Skeletal muscle satellite cell (primary cell): Measurements from ENCODE around the gene MSANTD7. TPM values are rescaled to one million over a fixed set of nuclear protein-coding genes. Genes with fewer than 3 reads are reported as not detected.
"Not testable (repeated sequence)": the region's sequence is repeated elsewhere in the genome, so short reads cannot be mapped to it uniquely, and the experiment has no call there.

ENCODE experiments used
- H3K27me3 ChIP-seq: 2 replicates; pipeline ENCODE4 v1.7.0; 2013; ENCODE audit warnings: low read length; ENCODE audit not compliant: control insufficient read depth, insufficient read depth
- H3K36me3 ChIP-seq: 2 replicates; pipeline ENCODE4 v1.7.0; 2013; ENCODE audit warnings: mild to moderate bottlenecking, control low read depth, low read length; ENCODE audit not compliant: insufficient read depth
- H3K4me1 ChIP-seq: 2 replicates; pipeline ENCODE4 v1.7.0; 2013; ENCODE audit warnings: low read length; ENCODE audit not compliant: control insufficient read depth, insufficient read depth
- H3K4me2 ChIP-seq: 2 replicates; pipeline ENCODE4 v1.7.0; 2013; ENCODE audit warnings: mild to moderate bottlenecking, low read length
- H3K4me3 ChIP-seq: 2 replicates; pipeline ENCODE4 v1.7.0; 2013; ENCODE audit warnings: low read length
- H3K9ac ChIP-seq: 2 replicates; pipeline ENCODE4 v1.7.0; 2013; ENCODE audit warnings: mild to moderate bottlenecking, low read depth, low read length, moderate library complexity
- H3K9me3 ChIP-seq: replicated peaks from 2 replicates; pipeline ENCODE4 v1.7.0; 2013; ENCODE audit warnings: mild to moderate bottlenecking, control low read depth, low read length
- total RNA-seq: library from RNA; depleted of rRNA; stranded (reverse); fragments of >200 nt; gene quantifications from 2 replicates; pipeline ENCODE4 v1.2.3, GENCODE V29; 2012; rRNA removed

The MSANTD7 gene, protein sequence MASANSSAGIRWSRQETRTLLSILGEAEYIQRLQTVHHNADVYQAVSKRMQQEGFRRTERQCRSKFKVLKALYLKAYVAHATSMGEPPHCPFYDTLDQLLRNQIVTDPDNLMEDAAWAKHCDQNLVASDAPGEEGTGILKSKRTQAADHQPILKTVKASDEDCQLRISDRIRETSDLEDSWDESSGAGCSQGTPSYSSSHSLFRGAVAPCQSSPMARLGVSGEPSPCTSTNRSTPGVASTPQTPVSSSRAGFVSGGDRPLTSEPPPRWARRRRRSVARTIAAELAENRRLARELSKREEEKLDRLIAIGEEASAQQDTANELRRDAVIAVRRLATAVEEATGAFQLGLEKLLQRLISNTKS
- total RNA-seq = 19.5 and 21.2 TPM in 2 replicates

DNA sequence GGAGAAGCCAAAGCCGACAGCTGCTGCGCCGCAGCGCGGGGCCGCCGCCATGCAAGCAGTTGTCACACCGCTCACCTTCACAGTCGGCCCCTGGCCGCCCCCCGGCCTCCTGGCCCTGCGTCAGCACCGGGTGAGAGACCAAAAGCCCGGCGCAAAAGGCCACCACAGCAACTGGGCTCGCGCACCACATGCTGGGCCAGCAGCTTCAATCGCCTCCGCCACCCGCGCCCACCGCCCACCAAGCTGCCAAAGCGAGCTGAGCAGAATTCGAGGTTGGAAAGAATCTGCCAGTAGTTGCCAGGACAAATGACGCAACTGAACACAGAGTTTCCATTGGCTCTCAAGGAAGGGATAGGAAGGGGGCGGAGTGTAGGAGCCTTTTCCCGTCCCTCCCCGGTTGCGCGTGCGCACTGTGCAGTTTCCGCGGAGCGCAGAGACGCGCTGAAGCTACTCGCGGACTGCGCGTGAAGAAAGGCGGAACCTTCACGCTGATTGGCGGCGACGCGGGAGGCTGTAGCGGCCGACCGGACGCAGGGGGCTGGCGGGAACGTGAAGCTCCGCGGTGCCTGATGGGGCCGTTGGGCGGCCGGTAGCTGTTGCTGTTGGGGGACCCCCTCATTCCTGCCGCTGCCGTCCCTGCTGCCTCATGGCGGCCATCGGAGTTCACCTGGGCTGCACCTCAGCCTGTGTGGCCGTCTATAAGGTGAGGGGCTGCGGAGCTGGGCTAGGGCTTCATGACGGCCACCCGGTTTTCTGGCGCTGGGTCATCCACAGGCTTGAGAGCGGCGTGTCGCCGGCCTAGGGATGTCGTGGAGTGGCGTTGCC is at the start of gene MSANTD7, which contains the start of the genes CDNF and HSPA14:
TSS of gene MSANTD7 (plus strand) at position 550 of the 825 bp plus-strand sequence. CDS start 3,979 bp downstream, outside the sequence.
TSS of gene CDNF (minus strand) at position 281 of the 825 bp plus-strand sequence. CDS start at position 190, 91 bp downstream.
TSS of gene HSPA14 (plus strand) at position 550 of the 825 bp plus-strand sequence. CDS start at position 647, 97 bp downstream.
- H3K9ac ChIP-seq = peak within 1 kb of the TSS; percentile 99
- no peaks in the 10 kb centered on the region for H3K9me3 ChIP-seq
- peaks cover 6% of the 10 kb centered on the region for H3K4me1 ChIP-seq
- no peaks in the 10 kb centered on the region for H3K27me3 ChIP-seq
- peak within 1 kb of the TSS; percentile 93 for H3K4me2 ChIP-seq
- peak within 1 kb of the TSS; percentile 98 for H3K4me3 ChIP-seq
- H3K36me3 ChIP-seq = peaks cover 28% of the 10 kb centered on the region

- H3K4me1 ChIP-seq = no peaks in the 10 kb centered on the region
- no peak overlapping the region for H3K4me2 ChIP-seq
- H3K36me3 ChIP-seq = no peaks in the 10 kb centered on the region
- H3K27me3 ChIP-seq = peaks cover 35% of the 10 kb centered on the region
- H3K9me3 ChIP-seq = no peaks in the 10 kb centered on the region
- no peak overlapping the region for H3K9ac ChIP-seq
- no peak overlapping the region for H3K4me3 ChIP-seq
Measured at GRCh38 chr10:14798636-14799035, 39.5 kb upstream of the MSANTD7 start.

- peaks cover 35% of the 10 kb centered on the region for H3K27me3 ChIP-seq
- no peaks in the 10 kb centered on the region for H3K4me1 ChIP-seq
- H3K9ac ChIP-seq = no peak overlapping the region
- H3K36me3 ChIP-seq = no peaks in the 10 kb centered on the region
- no peak overlapping the region for H3K4me2 ChIP-seq
- no peak overlapping the region for H3K4me3 ChIP-seq
- no peaks in the 10 kb centered on the region for H3K9me3 ChIP-seq
Measured at GRCh38 chr10:14800397-14800796, 37.7 kb upstream of the MSANTD7 start.

DNA sequence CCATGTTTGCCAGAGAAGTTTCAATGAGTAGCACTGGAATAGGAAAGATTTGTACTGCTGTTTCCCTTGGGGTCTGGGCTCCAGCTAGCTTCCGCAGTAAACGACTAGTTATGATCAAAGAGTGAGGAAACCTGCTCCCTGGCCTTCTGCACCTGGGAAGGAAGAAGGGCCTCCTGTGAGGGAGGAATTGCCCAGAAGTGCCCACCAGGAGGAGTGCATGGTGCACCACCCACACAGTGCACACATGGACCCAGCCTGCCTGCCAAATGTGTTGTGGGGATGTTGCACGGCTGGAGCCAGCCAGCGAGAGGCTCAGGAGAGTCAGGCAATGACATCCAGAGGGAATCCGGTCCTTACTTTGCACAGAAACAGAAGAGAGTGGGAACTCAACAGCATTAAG is 36.4 kb upstream of the MSANTD7 start:
- Histone ChIP-seq H3K4me1 (no peaks in the 10 kb centered on the region), H3K36me3 (no peaks in the 10 kb centered on the region), H3K4me2 (no peak overlapping the region), H3K4me3 (no peak overlapping the region), H3K9me3 (no peaks in the 10 kb centered on the region), H3K9ac (no peak overlapping the region), H3K27me3 (peaks cover 41% of the 10 kb centered on the region)

GRCh38 chr10:14803827-14804226 is 34.3 kb upstream of the MSANTD7 start:
- H3K9me3 ChIP-seq = no peaks in the 10 kb centered on the region
- no peaks in the 10 kb centered on the region for H3K36me3 ChIP-seq
- H3K4me2 ChIP-seq = no peak overlapping the region
- no peaks in the 10 kb centered on the region for H3K4me1 ChIP-seq
- peaks cover 33% of the 10 kb centered on the region for H3K27me3 ChIP-seq
- H3K9ac ChIP-seq = no peak overlapping the region
- H3K4me3 ChIP-seq = no peak overlapping the region

- Histone ChIP-seq H3K27me3 (peaks cover 18% of the 10 kb centered on the region), H3K36me3 (no peaks in the 10 kb centered on the region), H3K9me3 (no peaks in the 10 kb centered on the region)
Measured at GRCh38 chr10:14806318-14806717, 31.8 kb upstream of the MSANTD7 start.

GRCh38 chr10:14810969-14811953 is 26.8 kb upstream of the MSANTD7 start:
- H3K9me3 ChIP-seq = no peaks in the 10 kb centered on the region
- no peaks in the 10 kb centered on the region for H3K4me1 ChIP-seq
- no peaks in the 10 kb centered on the region for H3K36me3 ChIP-seq
- H3K4me3 ChIP-seq = no peak overlapping the region
- peaks cover 12% of the 10 kb centered on the region for H3K27me3 ChIP-seq
- H3K4me2 ChIP-seq = no peak overlapping the region
- no peak overlapping the region for H3K9ac ChIP-seq

More at GRCh38 chr10:14806318-14806717, 31.8 kb upstream of the MSANTD7 start:
- Histone ChIP-seq H3K4me3 (no peak overlapping the region), H3K4me2 (no peak overlapping the region), H3K9ac (no peak overlapping the region), H3K4me1 (no peaks in the 10 kb centered on the region)

GRCh38 chr10:14812271-14812670 is 25.8 kb upstream of the MSANTD7 start:
- Histone ChIP-seq H3K27me3 (peaks cover 7% of the 10 kb centered on the region), H3K36me3 (no peaks in the 10 kb centered on the region), H3K9ac (no peak overlapping the region), H3K9me3 (no peaks in the 10 kb centered on the region), H3K4me3 (no peak overlapping the region), H3K4me1 (no peaks in the 10 kb centered on the region), H3K4me2 (no peak overlapping the region)

- no peak overlapping the region for H3K9ac ChIP-seq
- H3K4me2 ChIP-seq = no peak overlapping the region
- peaks cover 7% of the 10 kb centered on the region for H3K27me3 ChIP-seq
- H3K4me3 ChIP-seq = no peak overlapping the region
- peaks cover 13% of the 10 kb centered on the region for H3K4me1 ChIP-seq
- H3K36me3 ChIP-seq = no peaks in the 10 kb centered on the region
- H3K9me3 ChIP-seq = no peaks in the 10 kb centered on the region
Measured at GRCh38 chr10:14815681-14816080, 22.4 kb upstream of the MSANTD7 start.

DNA sequence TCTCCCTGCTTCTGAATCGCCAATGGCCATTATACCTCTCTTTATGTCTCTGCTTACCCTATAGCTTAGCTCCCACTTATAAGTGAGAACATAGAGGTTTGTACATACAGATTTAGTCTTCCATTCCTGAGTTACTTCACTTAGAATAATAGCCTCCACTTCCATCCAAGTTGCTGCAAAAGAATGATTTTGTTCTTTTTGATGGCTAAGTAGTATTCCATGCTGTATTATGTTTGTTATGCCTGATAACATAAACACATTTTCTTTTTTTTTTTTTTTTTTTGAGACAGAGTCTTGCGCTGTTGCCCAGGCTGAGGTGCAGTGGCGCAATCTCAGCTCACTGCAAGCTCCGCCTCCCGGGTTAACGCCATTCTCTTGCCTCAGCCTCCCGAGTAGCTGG is 21.4 kb upstream of the MSANTD7 start:
- H3K9me3 ChIP-seq, H3K9ac ChIP-seq, H3K4me2 ChIP-seq, H3K36me3 ChIP-seq, H3K27me3 ChIP-seq, H3K4me3 ChIP-seq: not testable (repeated sequence)
- peaks cover 13% of the 10 kb centered on the region for H3K4me1 ChIP-seq
